H1 (cell line): ENCODE results near the gene HIPK2. TPM values are rescaled to one million over a fixed set of nuclear protein-coding genes. Genes with fewer than 3 reads are reported as not detected.

ENCODE experiments used
- CTCF ChIA-PET: fragments of 300-600 bp; sonication (Branson Sonifier 250); formaldehyde crosslinking; loops from one replicate; lab custom pipeline; 2021; ENCODE audit not compliant: partially characterized antibody; lab: Charles Lee
- POLR2A ChIA-PET: fragments of 300-600 bp; sonication (Branson Sonifier 250); formaldehyde crosslinking; loops from one replicate; lab custom pipeline; 2021; ENCODE audit warnings: inconsistent platforms; ENCODE audit not compliant: partially characterized antibody; lab: Charles Lee
- DNase-seq, 2 experiments: peaks; one replicate each; pipeline versions ENCODE4 v3.0.0 to v3.0.0-alpha.2; 2010 to 2022; ENCODE audit warnings: low spot score in 2 of 2, low read depth in 1 of 2, mixed read lengths in 1 of 2
- FAIRE-seq: peaks from 2 replicates; lab custom pipeline; 2011; peaks lifted over from hg19 to GRCh38; lab: Jason Lieb, UNC
- H2AFZ ChIP-seq: 2 replicates; pipeline ENCODE4 v1.8.1; 2012; ENCODE audit warnings: low read length, inconsistent platforms
- H2AK5ac ChIP-seq: 2 replicates; pipeline ENCODE4 v1.6.1; 2013; ENCODE audit warnings: low read depth, low read length
- H2BK120ac ChIP-seq: replicated peaks from 2 replicates; pipeline ENCODE3; 2013; ENCODE audit warnings: low read depth, low read length, inconsistent platforms
- H2BK12ac ChIP-seq: 2 replicates; pipeline ENCODE4 v1.6.1; 2013; ENCODE audit warnings: low read depth, low read length
- H2BK15ac ChIP-seq: 2 replicates; pipeline ENCODE4 v1.6.1; 2013; ENCODE audit warnings: low read length
- H2BK20ac ChIP-seq: 2 replicates; pipeline ENCODE4 v1.6.1; 2013; ENCODE audit warnings: low read length
- H2BK5ac ChIP-seq: 2 replicates; pipeline ENCODE4 v1.6.1; 2013; ENCODE audit warnings: low read depth, low read length
- H3K14ac ChIP-seq: 2 replicates; pipeline ENCODE4 v1.6.1; 2013; ENCODE audit warnings: inconsistent platforms; ENCODE audit not compliant: insufficient read length
- H3K18ac ChIP-seq: 2 replicates; pipeline ENCODE4 v1.6.1; 2013; ENCODE audit warnings: low read length; ENCODE audit errors: extremely low read depth
- H3K23ac ChIP-seq: 2 replicates; pipeline ENCODE4 v1.6.1; 2013; ENCODE audit warnings: inconsistent platforms; ENCODE audit not compliant: insufficient read length
- H3K23me2 ChIP-seq: 2 replicates; pipeline ENCODE4 v1.6.1; 2013; ENCODE audit warnings: low read depth, low read length
- H3K27ac ChIP-seq: 2 replicates; pipeline ENCODE4 v1.6.1; 2011; ENCODE audit warnings: low read depth, low read length, inconsistent platforms
- H3K27me3 ChIP-seq, 4 experiments: replicated peaks in 1 of 4; 1 replicate in 1 of 4; 2 replicates in 3 of 4; pipeline versions ENCODE4 v1.6.1 to v1.8.1; 2011 to 2013; ENCODE audit warnings: low read length in 3 of 4, mild to moderate bottlenecking in 3 of 4, inconsistent platforms in 2 of 4, mixed read lengths in 2 of 4, moderate library complexity in 1 of 4; ENCODE audit not compliant: control insufficient read depth in 3 of 4, insufficient read depth in 3 of 4; ENCODE audit errors: extremely low read depth in 1 of 4
- H3K36me3 ChIP-seq, 4 experiments: 2 replicates each; pipeline versions ENCODE4 v1.6.1 to v1.8.1; 2011 to 2013; ENCODE audit warnings: mild to moderate bottlenecking in 4 of 4, low read length in 3 of 4, moderate library complexity in 2 of 4, control low read depth in 1 of 4, inconsistent platforms in 1 of 4; ENCODE audit not compliant: insufficient read depth in 4 of 4, control insufficient read depth in 2 of 4
- H3K4ac ChIP-seq: replicated peaks from 2 replicates; pipeline ENCODE3; 2013; ENCODE audit warnings: low read length, low read depth, mixed read lengths, inconsistent platforms; ENCODE audit not compliant: insufficient read length
- H3K4me1 ChIP-seq, 4 experiments: replicated peaks in 1 of 4; 1 replicate in 1 of 4; 2 replicates in 3 of 4; pipeline versions ENCODE4 v1.6.1 to v1.8.1; 2011 to 2013; ENCODE audit warnings: low read length in 3 of 4, inconsistent platforms in 2 of 4, mixed read lengths in 1 of 4; ENCODE audit not compliant: insufficient read depth in 4 of 4, control insufficient read depth in 3 of 4
- H3K4me2 ChIP-seq, 2 experiments: 2 replicates each; pipeline versions ENCODE4 v1.6.1 to v1.8.1; 2011 to 2013; ENCODE audit warnings: low read depth in 2 of 2, low read length in 2 of 2, control low read depth in 1 of 2, inconsistent platforms in 1 of 2, mild to moderate bottlenecking in 1 of 2; ENCODE audit not compliant: insufficient read depth in 1 of 2
- H3K4me3 ChIP-seq, 4 experiments: fragments of 200-600, 300-600 bp in 1 of 4; sonication (generic), shearing (Covaris generic), sonication (Bioruptor Twin) in 1 of 4; 2 replicates each; pipeline versions ENCODE4 v1.5.1 to v1.8.1; 2011 to 2016; ENCODE audit warnings: low read length in 4 of 4, low read depth in 3 of 4, control low read depth in 2 of 4, inconsistent platforms in 2 of 4, mild to moderate bottlenecking in 2 of 4, mixed read lengths in 1 of 4, moderate library complexity in 1 of 4; ENCODE audit not compliant: insufficient read depth in 2 of 4; ENCODE audit errors: extremely low read depth in 1 of 4
- H3K56ac ChIP-seq: replicated peaks from 2 replicates; pipeline ENCODE3; 2013; ENCODE audit warnings: low read depth, mild to moderate bottlenecking, mixed read lengths, low read length, inconsistent platforms; ENCODE audit not compliant: insufficient read length
- H3K79me1 ChIP-seq: 2 replicates; pipeline ENCODE4 v1.6.1; 2013; ENCODE audit warnings: low read depth, low read length, control low read depth
- H3K79me2 ChIP-seq, 2 experiments: 2 replicates each; pipeline versions ENCODE4 v1.6.1 to v1.8.1; 2012 to 2013; ENCODE audit warnings: low read length in 2 of 2, mild to moderate bottlenecking in 2 of 2, inconsistent platforms in 1 of 2; ENCODE audit not compliant: insufficient read depth in 2 of 2, control insufficient read depth in 1 of 2
- H3K9ac ChIP-seq, 4 experiments: replicated peaks in 1 of 4; 1 replicate in 1 of 4; 2 replicates in 3 of 4; pipeline versions ENCODE4 v1.6.1 to v1.8.1; 2011 to 2013; ENCODE audit warnings: low read depth in 3 of 4, low read length in 3 of 4, control low read depth in 2 of 4, mild to moderate bottlenecking in 2 of 4, moderate library complexity in 2 of 4, inconsistent platforms in 1 of 4; ENCODE audit errors: extremely low read depth in 1 of 4
- H3K9me3 ChIP-seq, 2 experiments: 2 replicates each; pipeline versions ENCODE4 v1.6.1 to v1.8.1; 2012 to 2013; ENCODE audit warnings: mild to moderate bottlenecking in 2 of 2, moderate library complexity in 2 of 2, control low read depth in 1 of 2, inconsistent platforms in 1 of 2, low read depth in 1 of 2, low read length in 1 of 2, mixed read lengths in 1 of 2; ENCODE audit not compliant: insufficient read depth in 2 of 2
- H4K20me1 ChIP-seq, 2 experiments: replicated peaks in 1 of 2; 2 replicates each; pipeline versions ENCODE3 to v1.8.1; 2011 to 2013; ENCODE audit warnings: inconsistent platforms in 2 of 2, low read length in 2 of 2, mild to moderate bottlenecking in 1 of 2; ENCODE audit not compliant: insufficient read depth in 2 of 2, control insufficient read depth in 1 of 2
- H4K5ac ChIP-seq: 2 replicates; pipeline ENCODE4 v1.6.1; 2013; ENCODE audit warnings: low read length, low read depth, mixed read lengths, inconsistent platforms; ENCODE audit not compliant: insufficient read length
- H4K8ac ChIP-seq: 2 replicates; pipeline ENCODE4 v1.8.0; 2013; ENCODE audit warnings: mild to moderate bottlenecking, moderate library complexity, low read length, inconsistent platforms; ENCODE audit not compliant: insufficient read depth; ENCODE audit errors: extremely low read depth
- H4K91ac ChIP-seq: replicated peaks from 2 replicates; pipeline ENCODE3; 2013; ENCODE audit warnings: low read length, mixed read lengths, inconsistent platforms; ENCODE audit not compliant: insufficient read length
- BACH1 ChIP-seq: IDR thresholded peaks from 2 replicates; pipeline ENCODE4 v1.6.1; 2012; ENCODE audit warnings: low read length, improper control_type of control experiment
- RNF2 ChIP-seq: fragments of 200-900, 300-1000 bp; sonication (generic); IDR thresholded peaks from 2 replicates; pipeline ENCODE4 v1.7.1; 2016; ENCODE audit warnings: borderline replicate concordance, low read depth, mild to moderate bottlenecking, antibody characterized with exemption, low read length; ENCODE audit not compliant: poor library complexity, severe bottlenecking; ENCODE audit errors: missing control alignments
- RXRA ChIP-seq: IDR thresholded peaks from 2 replicates; pipeline ENCODE4 v1.6.1; 2011; ENCODE audit warnings: low read depth, mild to moderate bottlenecking, low read length, moderate library complexity; ENCODE audit not compliant: insufficient read depth
- TAF7 ChIP-seq: optimal IDR thresholded peaks from 2 replicates; pipeline ENCODE3; 2011; ENCODE audit warnings: low read depth, mild to moderate bottlenecking, inconsistent platforms, low read length, moderate library complexity, borderline replicate concordance
- WGBS, 2 experiments: shearing (Covaris generic) in 1 of 2; methylation state at CpG; one replicate each; pipeline versions ENCODE4 v1.1.6 to v1.1.7; 2013 to 2015; ENCODE audit warnings: low lambda C conversion rate in 2 of 2, mixed read lengths in 2 of 2, inconsistent platforms in 1 of 2, low coverage in 1 of 2, missing lambda C conversion rate in 1 of 2; ENCODE audit not compliant: insufficient replicate concordance in 2 of 2, insufficient coverage in 1 of 2, insufficient read length in 1 of 2; ENCODE audit errors: extremely low coverage in 1 of 2, missing lambda C conversion rate in 1 of 2; 5-methylcytosine and 5-hydroxymethylcytosine counted together
- polyA plus RNA-seq, 7 experiments: library from polyadenylated mRNA; depleted of rRNA in 3 of 7; stranded (reverse) in 5 of 7; unstranded in 2 of 7; fragments of >200 nt in 5 of 7; fragments of 200-250 nt in 2 of 7; gene quantifications; 1 replicate in 5 of 7; 2 replicates in 1 of 7; 4 replicates in 1 of 7; pipeline versions ENCODE4 v1.2.1 to v1.2.3, GENCODE V29; 2011 to 2013; ENCODE audit warnings: missing spikeins in 2 of 7, mixed read lengths in 2 of 7
- total RNA-seq: library from RNA; stranded (reverse); fragmentation: NEBNext Ultra II Directional; extraction: Animal tissue kit (Norgen Biotek cat#: 25700); gene quantifications from 2 replicates; pipeline ENCODE4 v1.2.1, GENCODE V29; 2021

HIPK2 gene
- total and polyA plus RNA-seq, 2 of the 8 experiments (the other 6 are each of a cell fraction or from before 2014, with no cell fraction given), result 8.3 to 24.3 TPM

DNA sequence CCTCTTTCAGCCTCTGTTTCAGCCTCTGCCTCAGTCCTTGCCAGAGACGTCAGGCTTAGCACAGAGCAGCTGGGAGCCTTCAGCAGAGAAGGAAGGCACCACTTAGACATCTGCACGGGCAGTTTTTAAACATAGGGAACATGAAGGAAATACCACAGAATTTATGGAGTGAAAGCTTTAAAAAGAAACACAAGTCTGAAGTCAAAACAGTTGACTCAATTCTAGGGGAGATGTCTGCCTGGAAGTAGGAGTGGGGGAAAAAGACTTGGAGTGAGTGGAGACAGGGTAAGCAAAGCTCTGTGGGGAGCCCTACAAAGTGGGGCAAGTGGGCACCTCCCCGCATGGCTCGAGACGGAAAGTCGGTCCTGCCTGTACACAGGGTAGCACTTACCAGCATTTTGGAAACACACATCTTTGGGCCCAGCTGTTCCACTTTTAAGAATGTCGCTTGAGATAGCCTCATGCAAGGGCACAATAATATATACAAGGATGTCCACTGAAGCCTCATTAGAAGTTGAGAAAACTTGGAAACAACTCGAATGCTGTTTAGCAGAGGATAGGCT is 46.2 kb upstream of the HIPK2 start:
- H3K4me2 ChIP-seq, result no peak overlapping the region
- no peak overlapping the region for H2AK5ac ChIP-seq
- no peaks in the 10 kb centered on the region for H3K36me3 ChIP-seq

More for the DNA sequence above, 46.2 kb upstream of the HIPK2 start:
- no peak overlapping the region for H2BK120ac ChIP-seq
- no peak overlapping the region for H2BK5ac ChIP-seq
- no peak overlapping the region for H2BK12ac ChIP-seq
- no peak overlapping the region for H3K18ac ChIP-seq
- H3K9ac ChIP-seq, result no peak overlapping the region
- no peak overlapping the region for H3K14ac ChIP-seq
- no peak overlapping the region for H3K4me3 ChIP-seq
- no peak for TF ChIP-seq BACH1
- no peak for TF ChIP-seq TAF7
- no peak for TF ChIP-seq RXRA
- no peak for TF ChIP-seq RNF2
- TF ChIP-seq, all 59 proteins: peak for 0
- Histone ChIP-seq H4K5ac (no peak overlapping the region), H4K91ac (no peak overlapping the region), H3K27ac (no peak overlapping the region), H4K8ac (no peak overlapping the region), H3K4me1 (no peaks in the 10 kb centered on the region), H3K79me2 (no peaks in the 10 kb centered on the region), H2BK20ac (no peak overlapping the region), H4K20me1 (no peaks in the 10 kb centered on the region), H3K79me1 (no peaks in the 10 kb centered on the region), H3K23me2 (peaks cover 3% of the 10 kb centered on the region; the same call in 1 of the 2 replicates), H2AFZ (no peak overlapping the region), H2BK15ac (no peak overlapping the region), H3K56ac (no peak overlapping the region), H3K23ac (no peak overlapping the region), H3K9me3 (no peaks in the 10 kb centered on the region), H3K27me3 (no peaks in the 10 kb centered on the region), H3K4ac (no peak overlapping the region)
- 90% methylated on average over 8 of the region's 8 CpGs; no CpG with 5 or more reads in 1 of the 2 experiments for WGBS, 2 experiments
- DNase-seq (no peak), FAIRE-seq (no peak)
- POLR2A ChIA-PET, result no interaction called here
- CTCF ChIA-PET, result interaction anchor here (1.1 to 1.8 kb wide), 5 partner anchors 13 to 222 kb away, joined by 3 to 6 read pairs (median 5); no protein-coding TSS in a partner anchor
